HepG2 (cell line): ENCODE data around the gene TMEM116. TPM values are rescaled to one million over a fixed set of nuclear protein-coding genes. Genes with fewer than 3 reads are reported as not detected.

Experiments used
- ARNT ChIP-seq: fragments of 450-650 bp; IDR thresholded peaks from 2 replicates; pipeline ENCODE4 v1.6.1; 2017
- FOXO1 ChIP-seq: sonication (generic); formaldehyde crosslinking; IDR thresholded peaks from 2 replicates; pipeline ENCODE4 v1.4.0; 2020; ENCODE audit warnings: missing genetic modification reagents
- HMG20B ChIP-seq: conservative IDR thresholded peaks from 2 replicates; pipeline ENCODE4 v1.6.1; 2016; ENCODE audit warnings: missing genetic modification reagents, missing compliant biosample characterization
- HNRNPUL1 ChIP-seq: fragments of 200-400 bp; formaldehyde crosslinking; IDR thresholded peaks from 2 replicates; pipeline ENCODE4 v1.6.1; 2017; ENCODE audit warnings: low read depth, mild to moderate bottlenecking, low read length, moderate library complexity
- KAT2B ChIP-seq: fragments of 150-350 bp; IDR thresholded peaks from 2 replicates; pipeline ENCODE4 v1.6.1; 2014; ENCODE audit warnings: low read depth, low read length, borderline replicate concordance
- MIXL1 ChIP-seq: IDR thresholded peaks from 2 replicates; pipeline ENCODE4 v1.6.1; 2016
- MZF1 ChIP-seq: sonication (generic); formaldehyde crosslinking; IDR thresholded peaks from 2 replicates; pipeline ENCODE4 v1.8.1; 2023; ENCODE audit warnings: mild to moderate bottlenecking, missing genetic modification reagents, borderline replicate concordance
- NFRKB ChIP-seq: fragments of 450-650 bp; IDR thresholded peaks from 2 replicates; pipeline ENCODE4 v1.6.1; 2017
- PHF5A ChIP-seq: IDR thresholded peaks from one replicate; pipeline ENCODE4 v1.6.1; 2018; ENCODE audit warnings: low read depth, missing genetic modification reagents; ENCODE audit not compliant: unreplicated experiment
- SIX1 ChIP-seq: sonication (generic); formaldehyde crosslinking; IDR thresholded peaks from 2 replicates; pipeline ENCODE4 v1.4.0; 2020; ENCODE audit warnings: missing genetic modification reagents, borderline replicate concordance
- SP4 ChIP-seq: sonication (generic); formaldehyde crosslinking; IDR thresholded peaks from 2 replicates; pipeline ENCODE4 v1.8.1; 2023; ENCODE audit warnings: mild to moderate bottlenecking, missing genetic modification reagents
- ZFAT ChIP-seq: sonication (generic); formaldehyde crosslinking; conservative IDR thresholded peaks from 2 replicates; pipeline ENCODE4 v1.8.1; 2023; ENCODE audit warnings: missing genetic modification reagents, inconsistent platforms
- ZKSCAN8 ChIP-seq: IDR thresholded peaks from 2 replicates; pipeline ENCODE4 v1.6.1; 2016; ENCODE audit warnings: borderline replicate concordance, missing genetic modification reagents, missing compliant biosample characterization
- ZNF207 ChIP-seq: fragments of 450-650 bp; IDR thresholded peaks from 2 replicates; pipeline ENCODE4 v1.6.1; 2016; ENCODE audit warnings: antibody characterized with exemption, borderline replicate concordance
- ZNF572 ChIP-seq: sonication (generic); formaldehyde crosslinking; IDR thresholded peaks from 2 replicates; pipeline ENCODE4 v1.5.1; 2020; ENCODE audit warnings: mild to moderate bottlenecking, missing genetic modification reagents
- ZNF644 ChIP-seq: IDR thresholded peaks from 2 replicates; pipeline ENCODE4 v1.6.1; 2016; ENCODE audit warnings: low read depth
- ZNF747 ChIP-seq: sonication (generic); formaldehyde crosslinking; IDR thresholded peaks from 2 replicates; pipeline ENCODE4 v1.8.1; 2023; ENCODE audit warnings: missing genetic modification reagents, mild to moderate bottlenecking, borderline replicate concordance
- polyA plus RNA-seq, 8 experiments: library from polyadenylated mRNA; depleted of rRNA in 3 of 8; stranded (reverse) in 7 of 8; unstranded in 1 of 8; fragments of >200 nt; fragmentation: Illumina TruSeq in 4 of 8; extraction: Trizol in 4 of 8; gene quantifications; 2 replicates each; pipeline versions ENCODE4 v1.2.1 to v1.2.3, GENCODE V29; 2011 to 2016; ENCODE audit warnings: low read depth in 4 of 8, missing spikeins in 1 of 8, mixed read lengths in 1 of 8; ENCODE audit not compliant: insufficient read depth in 1 of 8
- total RNA-seq, 5 experiments: library from RNA; depleted of rRNA; stranded (reverse); fragments of >200 nt; fragmentation: Illumina TruSeq; extraction: Trizol; gene quantifications; 2 replicates each; pipeline ENCODE4 v1.2.3, GENCODE V29; 2016; ENCODE audit warnings: low read depth in 1 of 5
- TF ChIP-seq, protein P1 (sequence below): sonication (generic); formaldehyde crosslinking; IDR thresholded peaks from 2 replicates; pipeline ENCODE4 v1.8.1; 2022; ENCODE audit warnings: mild to moderate bottlenecking, missing genetic modification reagents
- TF ChIP-seq, protein P2 (sequence below): sonication (generic); formaldehyde crosslinking; conservative IDR thresholded peaks from 2 replicates; pipeline ENCODE4 v1.4.0; 2020; ENCODE audit warnings: missing genetic modification reagents
- TF ChIP-seq, protein P3 (sequence below): sonication (generic); formaldehyde crosslinking; IDR thresholded peaks from 2 replicates; pipeline ENCODE4 v1.4.0; 2020; ENCODE audit warnings: missing genetic modification reagents, borderline replicate concordance
- TF ChIP-seq, protein P4 (sequence below): sonication (generic); formaldehyde crosslinking; IDR thresholded peaks from 2 replicates; pipeline ENCODE4 v1.4.0; 2020; ENCODE audit warnings: missing genetic modification reagents
- TF ChIP-seq, protein P5 (sequence below): sonication (generic); formaldehyde crosslinking; IDR thresholded peaks from 2 replicates; pipeline ENCODE4 v1.4.0; 2020; ENCODE audit warnings: mild to moderate bottlenecking, missing genetic modification reagents
- TF ChIP-seq, protein P6 (sequence below): sonication (generic); formaldehyde crosslinking; IDR thresholded peaks from 2 replicates; pipeline ENCODE4 v1.5.1; 2020; ENCODE audit warnings: missing genetic modification reagents, mild to moderate bottlenecking, borderline replicate concordance

The TMEM116 gene
- total and polyA plus RNA-seq, 2 of the 13 experiments (the other 11 are each of a cell fraction or from before 2014, with no cell fraction given) = 14.0 to 17.8 TPM

DNA sequence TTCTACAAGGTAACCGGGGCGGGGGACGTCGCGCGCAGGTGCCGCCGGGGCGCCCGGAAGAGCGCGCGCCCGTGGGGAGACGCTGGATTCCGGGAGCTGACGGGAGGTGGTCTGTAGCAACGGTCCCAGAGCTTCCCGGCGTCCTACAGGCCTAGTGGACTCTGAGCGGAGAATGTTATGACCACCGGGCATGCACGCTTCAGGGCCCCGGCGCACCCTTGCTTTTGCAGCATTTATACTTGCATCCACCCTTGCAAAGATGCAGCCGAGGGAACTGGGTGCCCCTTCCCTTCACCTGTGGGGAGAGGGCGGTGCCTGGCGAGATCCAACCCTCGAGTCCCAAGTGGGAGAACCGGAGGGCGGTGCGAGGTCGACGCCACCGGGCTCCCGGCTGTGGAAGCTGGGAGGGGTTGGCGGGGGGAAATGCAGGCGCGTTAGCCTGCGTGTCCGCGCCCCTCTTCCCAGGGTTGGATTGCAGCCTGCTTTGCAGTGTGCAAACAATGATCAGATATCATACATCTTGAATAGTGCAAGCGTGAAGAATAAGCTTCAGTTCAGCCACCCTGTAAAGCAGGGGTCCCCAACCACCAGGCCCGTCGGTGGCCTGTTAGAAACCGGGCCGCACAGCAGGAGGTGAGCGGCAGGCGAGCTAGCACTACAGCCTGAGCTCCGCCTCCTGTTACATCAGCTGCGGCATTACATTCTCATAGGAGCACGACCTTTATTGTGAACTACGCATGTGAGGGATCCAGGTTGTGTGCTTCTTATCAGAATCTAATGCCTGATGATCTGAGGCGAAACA, 837 bp upstream of the TMEM116 start (continued):
- TF ChIP-seq KAT2B = no peak
- TF ChIP-seq ARNT = no peak
- no peak for TF ChIP-seq SIX1 (CRISPR knock-in tag)
- TF ChIP-seq ZNF747 = peak; percentile 44; the same call in 1 of the 2 replicates
- TF ChIP-seq, protein P1, sequence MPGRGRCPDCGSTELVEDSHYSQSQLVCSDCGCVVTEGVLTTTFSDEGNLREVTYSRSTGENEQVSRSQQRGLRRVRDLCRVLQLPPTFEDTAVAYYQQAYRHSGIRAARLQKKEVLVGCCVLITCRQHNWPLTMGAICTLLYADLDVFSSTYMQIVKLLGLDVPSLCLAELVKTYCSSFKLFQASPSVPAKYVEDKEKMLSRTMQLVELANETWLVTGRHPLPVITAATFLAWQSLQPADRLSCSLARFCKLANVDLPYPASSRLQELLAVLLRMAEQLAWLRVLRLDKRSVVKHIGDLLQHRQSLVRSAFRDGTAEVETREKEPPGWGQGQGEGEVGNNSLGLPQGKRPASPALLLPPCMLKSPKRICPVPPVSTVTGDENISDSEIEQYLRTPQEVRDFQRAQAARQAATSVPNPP (CRISPR knock-in tag) = no peak
- TF ChIP-seq, protein P2, sequence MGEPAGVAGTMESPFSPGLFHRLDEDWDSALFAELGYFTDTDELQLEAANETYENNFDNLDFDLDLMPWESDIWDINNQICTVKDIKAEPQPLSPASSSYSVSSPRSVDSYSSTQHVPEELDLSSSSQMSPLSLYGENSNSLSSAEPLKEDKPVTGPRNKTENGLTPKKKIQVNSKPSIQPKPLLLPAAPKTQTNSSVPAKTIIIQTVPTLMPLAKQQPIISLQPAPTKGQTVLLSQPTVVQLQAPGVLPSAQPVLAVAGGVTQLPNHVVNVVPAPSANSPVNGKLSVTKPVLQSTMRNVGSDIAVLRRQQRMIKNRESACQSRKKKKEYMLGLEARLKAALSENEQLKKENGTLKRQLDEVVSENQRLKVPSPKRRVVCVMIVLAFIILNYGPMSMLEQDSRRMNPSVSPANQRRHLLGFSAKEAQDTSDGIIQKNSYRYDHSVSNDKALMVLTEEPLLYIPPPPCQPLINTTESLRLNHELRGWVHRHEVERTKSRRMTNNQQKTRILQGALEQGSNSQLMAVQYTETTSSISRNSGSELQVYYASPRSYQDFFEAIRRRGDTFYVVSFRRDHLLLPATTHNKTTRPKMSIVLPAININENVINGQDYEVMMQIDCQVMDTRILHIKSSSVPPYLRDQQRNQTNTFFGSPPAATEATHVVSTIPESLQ = no peak
- TF ChIP-seq, protein P3, sequence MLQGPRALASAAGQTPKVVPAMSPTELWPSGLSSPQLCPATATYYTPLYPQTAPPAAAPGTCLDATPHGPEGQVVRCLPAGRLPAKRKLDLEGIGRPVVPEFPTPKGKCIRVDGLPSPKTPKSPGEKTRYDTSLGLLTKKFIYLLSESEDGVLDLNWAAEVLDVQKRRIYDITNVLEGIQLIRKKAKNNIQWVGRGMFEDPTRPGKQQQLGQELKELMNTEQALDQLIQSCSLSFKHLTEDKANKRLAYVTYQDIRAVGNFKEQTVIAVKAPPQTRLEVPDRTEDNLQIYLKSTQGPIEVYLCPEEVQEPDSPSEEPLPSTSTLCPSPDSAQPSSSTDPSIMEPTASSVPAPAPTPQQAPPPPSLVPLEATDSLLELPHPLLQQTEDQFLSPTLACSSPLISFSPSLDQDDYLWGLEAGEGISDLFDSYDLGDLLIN (CRISPR knock-in tag) = peak; percentile 6; the same call in 1 of the 2 replicates
- TF ChIP-seq, protein P4, sequence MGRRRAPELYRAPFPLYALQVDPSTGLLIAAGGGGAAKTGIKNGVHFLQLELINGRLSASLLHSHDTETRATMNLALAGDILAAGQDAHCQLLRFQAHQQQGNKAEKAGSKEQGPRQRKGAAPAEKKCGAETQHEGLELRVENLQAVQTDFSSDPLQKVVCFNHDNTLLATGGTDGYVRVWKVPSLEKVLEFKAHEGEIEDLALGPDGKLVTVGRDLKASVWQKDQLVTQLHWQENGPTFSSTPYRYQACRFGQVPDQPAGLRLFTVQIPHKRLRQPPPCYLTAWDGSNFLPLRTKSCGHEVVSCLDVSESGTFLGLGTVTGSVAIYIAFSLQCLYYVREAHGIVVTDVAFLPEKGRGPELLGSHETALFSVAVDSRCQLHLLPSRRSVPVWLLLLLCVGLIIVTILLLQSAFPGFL (CRISPR knock-in tag) = no peak
- 0 out of 2 replicates have a peak, but pooled peaks have one; percentile 28 for TF ChIP-seq ZKSCAN8 (CRISPR knock-in tag)
- no peak; the same call in 1 of the 2 replicates for TF ChIP-seq SP4 (CRISPR knock-in tag)
- peak; percentile 39 for TF ChIP-seq PHF5A
- TF ChIP-seq FOXO1 (CRISPR knock-in tag) = no peak
- TF ChIP-seq, protein P5, sequence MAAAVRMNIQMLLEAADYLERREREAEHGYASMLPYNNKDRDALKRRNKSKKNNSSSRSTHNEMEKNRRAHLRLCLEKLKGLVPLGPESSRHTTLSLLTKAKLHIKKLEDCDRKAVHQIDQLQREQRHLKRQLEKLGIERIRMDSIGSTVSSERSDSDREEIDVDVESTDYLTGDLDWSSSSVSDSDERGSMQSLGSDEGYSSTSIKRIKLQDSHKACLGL (CRISPR knock-in tag) = no peak
- TF ChIP-seq NFRKB = no peak
- TF ChIP-seq ZNF207 = no peak
- 0 out of 2 replicates have a peak, but pooled peaks have one; percentile 36 for TF ChIP-seq HMG20B (CRISPR knock-in tag)
- TF ChIP-seq ZFAT (CRISPR knock-in tag) = no peak
- no peak for TF ChIP-seq MIXL1 (CRISPR knock-in tag)
- no peak for TF ChIP-seq HNRNPUL1
- TF ChIP-seq ZNF572 (CRISPR knock-in tag) = no peak
- no peak for TF ChIP-seq MZF1
- TF ChIP-seq, protein P6, sequence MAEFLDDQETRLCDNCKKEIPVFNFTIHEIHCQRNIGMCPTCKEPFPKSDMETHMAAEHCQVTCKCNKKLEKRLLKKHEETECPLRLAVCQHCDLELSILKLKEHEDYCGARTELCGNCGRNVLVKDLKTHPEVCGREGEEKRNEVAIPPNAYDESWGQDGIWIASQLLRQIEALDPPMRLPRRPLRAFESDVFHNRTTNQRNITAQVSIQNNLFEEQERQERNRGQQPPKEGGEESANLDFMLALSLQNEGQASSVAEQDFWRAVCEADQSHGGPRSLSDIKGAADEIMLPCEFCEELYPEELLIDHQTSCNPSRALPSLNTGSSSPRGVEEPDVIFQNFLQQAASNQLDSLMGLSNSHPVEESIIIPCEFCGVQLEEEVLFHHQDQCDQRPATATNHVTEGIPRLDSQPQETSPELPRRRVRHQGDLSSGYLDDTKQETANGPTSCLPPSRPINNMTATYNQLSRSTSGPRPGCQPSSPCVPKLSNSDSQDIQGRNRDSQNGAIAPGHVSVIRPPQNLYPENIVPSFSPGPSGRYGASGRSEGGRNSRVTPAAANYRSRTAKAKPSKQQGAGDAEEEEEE (CRISPR knock-in tag) = no peak
- TF ChIP-seq ZNF644 (CRISPR knock-in tag) = no peak
